HL-60/S4 treated with retinoic acid at 250 ng/mL for 4 days and 3 days (cell line): ENCODE measurements around the gene PRR22.
"Not testable (repeated sequence)": the region's sequence is repeated elsewhere in the genome, so short reads cannot be mapped to it uniquely, and the experiment has no call there.

Source experiments
- in situ Hi-C: fragments of 300-500 bp; cut with MboI; formaldehyde crosslinking; loops from 2 replicates; pipeline ENCODE4 v1.7.0; 2022; ENCODE audit warnings: low sequenced_read_pairs

The PRR22 gene

GRCh38 chr19:5762608-5763217, 21.8 kb downstream of the PRR22 start:
- in situ Hi-C loops, result no loop called here

GRCh38 chr19:5753743-5754142, 30.8 kb downstream of the PRR22 start:
- in situ Hi-C loops, result no loop called here

- in situ Hi-C loops, result no loop called here
Observed at GRCh38 chr19:5751709-5752108, 32.8 kb downstream of the PRR22 start.

- in situ Hi-C loops, result no loop called here
Observed at GRCh38 chr19:5749505-5749904, 35.0 kb downstream of the PRR22 start.

GRCh38 chr19:5748920-5749319, 35.6 kb downstream of the PRR22 start:
- in situ Hi-C loops, result not testable (repeated sequence)

GRCh38 chr19:5744999-5745398, 39.5 kb downstream of the PRR22 start:
- in situ Hi-C loops, result not testable (repeated sequence)

- in situ Hi-C loops, result no loop called here
Observed at GRCh38 chr19:5743630-5744029, 40.9 kb downstream of the PRR22 start.

GRCh38 chr19:5742051-5742450, 42.5 kb downstream of the PRR22 start:
- in situ Hi-C loops, result no loop called here

GRCh38 chr19:5738423-5738822, 46.1 kb downstream of the PRR22 start:
- in situ Hi-C loops, result no loop called here

- in situ Hi-C loops, result not testable (repeated sequence)
Observed at GRCh38 chr19:5733172-5733571, 51.4 kb downstream of the PRR22 start.
